HL-60/S4 treated with phorbol 12-myristate 13-acetate at 8.2 ng/mL for 4 days and 3 days (cell line): ENCODE measurements around the gene STAT4.

Source experiments
- in situ Hi-C: fragments of 300-500 bp; cut with MboI; formaldehyde crosslinking; loops from 2 replicates; pipeline ENCODE4 v1.15.0; 2022; ENCODE audit warnings: low sequenced_read_pairs

The STAT4 gene

DNA sequence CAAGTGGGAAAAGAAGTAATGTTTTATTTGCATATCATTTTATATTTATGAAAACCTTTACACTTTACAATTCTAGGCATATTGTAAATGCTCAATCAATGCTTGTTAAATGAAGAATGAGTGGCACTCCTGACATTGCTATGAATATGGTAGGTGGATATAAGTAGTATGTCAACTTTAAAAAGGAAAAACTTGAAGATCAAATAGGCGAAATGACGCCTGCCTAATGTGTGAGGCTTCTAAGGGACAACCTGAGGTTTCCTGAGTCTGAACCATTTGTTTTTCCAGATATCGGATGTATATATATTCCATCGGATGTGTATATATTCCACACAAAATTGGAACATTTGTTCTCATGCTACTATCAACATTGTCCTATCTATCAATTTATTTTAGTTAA, 1.4 kb downstream of the STAT4 start:
- in situ Hi-C loops: no loop called here

DNA sequence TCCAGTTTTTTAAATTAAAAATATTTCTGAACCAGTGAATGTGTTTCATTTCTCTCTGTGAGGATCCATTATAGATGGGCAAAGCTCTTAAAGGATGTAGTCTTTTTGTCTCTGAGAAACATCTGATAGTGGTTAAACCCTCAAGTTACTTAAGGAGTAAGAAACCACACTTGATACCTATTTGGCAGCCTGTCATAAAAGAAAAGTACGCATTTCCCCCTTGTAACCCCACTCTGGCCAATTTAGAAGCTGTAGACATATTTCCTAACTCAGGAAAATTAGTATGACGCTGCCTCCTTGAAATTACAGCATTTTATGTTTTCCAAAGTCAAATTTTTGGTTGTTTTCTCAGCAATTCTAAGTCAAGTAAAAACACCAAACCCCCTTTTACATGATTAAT, 2.0 kb downstream of the STAT4 start:
- in situ Hi-C loops: no loop called here

DNA sequence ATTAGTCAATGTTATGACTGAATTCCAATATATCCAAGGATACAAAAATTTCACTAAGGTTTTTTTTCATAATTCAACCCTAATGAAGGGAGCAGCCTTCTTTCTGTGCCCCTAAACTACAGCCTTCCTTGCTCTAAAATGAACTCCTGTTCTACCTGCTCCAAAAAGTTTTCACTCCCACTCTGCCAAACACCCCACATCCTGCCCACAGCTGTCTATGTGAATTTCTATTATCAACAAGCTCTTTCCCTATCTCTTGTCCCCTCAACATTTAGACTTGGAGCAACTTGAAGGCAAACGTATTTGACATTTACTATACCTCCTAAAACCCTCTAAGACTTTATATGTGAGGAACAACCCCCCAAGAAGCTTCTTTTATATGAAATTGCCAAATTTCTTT, 2.5 kb downstream of the STAT4 start:
- in situ Hi-C loops: no loop called here

DNA sequence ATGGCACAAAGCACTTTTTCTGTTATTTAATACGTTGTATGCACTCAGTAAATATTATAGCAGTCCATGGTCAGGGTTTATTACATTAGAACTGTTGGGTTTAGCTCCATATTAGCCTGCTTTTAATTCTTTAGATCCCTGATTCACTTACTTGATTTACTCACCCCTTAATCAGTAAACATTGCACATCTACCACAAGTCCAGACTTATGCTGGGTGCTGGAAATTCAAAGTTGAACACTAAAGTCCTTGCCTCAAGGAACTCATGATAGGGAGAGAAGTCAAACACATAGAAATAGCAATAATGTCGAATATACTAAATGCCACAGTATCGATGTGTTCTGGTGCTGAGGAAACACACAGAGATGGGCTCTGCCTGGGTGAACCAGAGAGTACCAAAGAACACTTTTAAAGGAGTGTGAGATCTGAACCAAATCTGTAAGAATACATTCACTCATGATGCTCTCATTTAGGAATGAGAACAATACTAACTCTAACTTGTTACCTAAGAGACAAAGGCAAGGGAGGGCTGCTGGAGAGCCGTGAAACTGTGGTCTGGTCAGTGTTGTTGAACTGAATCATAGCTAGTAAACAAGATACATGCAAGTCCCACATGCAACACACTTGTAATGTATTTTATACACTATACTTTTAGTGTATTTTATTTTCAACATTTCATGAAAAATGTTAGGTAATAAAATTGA, 4.9 kb downstream of the STAT4 start:
- in situ Hi-C loops: no loop called here

DNA sequence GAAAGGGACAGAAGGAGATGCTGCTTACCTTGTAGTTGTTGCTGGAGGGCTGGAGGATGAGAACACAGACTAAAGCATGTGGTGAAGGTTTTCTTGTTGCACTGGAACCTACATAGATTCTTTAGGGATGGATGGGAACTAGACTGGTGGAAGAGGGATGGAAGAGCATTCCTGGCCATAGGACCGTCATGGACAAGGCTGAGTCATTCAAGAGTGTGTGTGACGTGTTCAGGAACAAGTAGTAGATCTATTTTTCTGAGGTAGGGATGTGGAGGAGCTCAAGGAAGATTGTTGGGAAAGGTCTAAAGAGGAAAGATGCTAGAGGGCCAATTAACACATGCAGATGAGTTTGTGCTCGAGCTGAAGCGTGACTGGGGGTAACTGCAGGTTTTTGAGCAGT, 6.6 kb downstream of the STAT4 start:
- in situ Hi-C loops: no loop called here

DNA sequence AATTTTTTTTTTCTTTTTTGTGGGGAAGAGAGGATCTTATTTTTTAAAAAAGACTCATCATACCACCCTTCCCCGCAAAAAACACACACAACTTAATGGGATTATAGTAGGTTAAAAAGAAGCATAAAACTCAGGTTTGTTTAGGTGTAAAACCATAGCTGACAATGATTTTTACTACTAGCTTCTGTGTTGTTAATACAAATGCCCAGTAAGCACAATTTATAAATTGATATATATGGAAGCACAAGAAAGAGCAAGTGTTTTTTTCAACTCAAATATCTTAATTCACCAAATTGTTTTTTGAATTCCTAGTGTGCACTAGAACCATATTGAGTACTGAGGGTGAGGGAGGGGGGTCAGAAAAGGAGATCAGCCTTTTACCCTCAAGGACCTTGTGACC, 7.0 kb downstream of the STAT4 start:
- in situ Hi-C loops: no loop called here

DNA sequence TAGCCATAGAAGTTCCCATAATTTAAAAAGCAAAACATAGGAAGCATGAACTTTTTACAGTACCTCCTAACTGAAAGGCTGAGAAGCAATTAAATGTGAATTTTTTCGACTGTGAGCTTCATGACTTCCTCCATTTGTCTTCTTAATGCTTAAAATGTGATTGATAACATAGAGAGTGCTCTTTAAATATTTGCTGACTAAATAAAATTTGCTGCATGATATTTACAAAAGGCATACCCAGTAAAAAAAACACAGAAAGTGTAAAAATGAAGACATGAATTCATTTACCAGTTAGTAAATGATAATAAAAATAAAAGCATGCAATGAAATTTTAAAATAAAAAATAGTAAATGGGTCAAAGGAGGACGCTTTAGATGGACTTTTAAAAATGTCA, 21.9 kb downstream of the STAT4 start:
- in situ Hi-C loops: no loop called here

DNA sequence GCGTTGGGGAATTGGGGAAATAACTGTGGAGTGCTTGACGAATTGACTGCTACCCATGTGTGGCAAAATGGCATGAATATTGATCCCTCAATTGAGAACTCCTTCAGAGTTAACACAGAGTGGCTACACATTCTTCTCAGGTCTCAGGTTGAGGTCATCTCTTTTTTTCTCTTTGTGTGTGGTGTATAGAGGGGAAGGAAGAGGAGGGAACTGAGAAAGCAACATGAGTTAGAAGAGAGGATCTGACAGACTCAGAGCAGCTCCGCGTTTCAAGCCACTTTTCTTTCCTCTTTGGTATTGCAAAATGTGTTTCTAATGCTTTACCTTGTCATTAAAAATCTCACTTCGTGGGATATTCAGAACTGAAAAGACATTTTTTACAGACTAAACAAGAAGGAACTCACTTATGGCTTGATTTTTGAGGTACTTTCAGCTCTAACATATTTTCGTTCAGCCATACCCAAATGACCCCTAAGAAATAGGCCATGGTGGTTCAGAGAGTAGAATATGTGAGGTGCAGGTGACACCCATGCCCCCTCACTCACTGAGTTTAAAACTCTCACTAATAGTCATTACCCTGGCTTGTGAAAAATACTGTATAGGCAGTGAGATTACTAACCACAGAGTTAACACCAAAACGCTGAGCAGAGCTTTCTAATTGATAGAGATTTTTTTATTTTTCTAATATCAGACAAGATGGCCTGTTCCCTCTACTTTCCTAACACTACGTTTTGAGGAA, 22.5 kb downstream of the STAT4 start:
- in situ Hi-C loops: no loop called here

DNA sequence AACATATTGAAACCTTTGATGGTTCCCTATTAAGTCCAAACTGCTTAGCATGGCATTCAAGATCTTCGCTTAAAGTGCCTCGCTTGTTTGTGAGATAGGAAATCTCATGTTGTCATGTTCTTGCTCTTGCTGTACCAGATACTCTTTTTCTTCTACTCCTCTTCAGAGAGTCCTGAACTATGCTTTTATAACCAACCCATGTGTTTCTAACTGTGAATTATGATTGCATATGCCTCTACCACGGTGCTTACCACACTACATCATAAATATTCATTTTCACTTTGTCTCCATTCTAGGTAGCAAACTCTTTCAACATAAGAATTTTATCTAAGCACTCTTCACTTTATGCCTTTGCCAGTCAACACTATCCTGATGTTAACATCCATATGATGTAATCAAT, 23.6 kb downstream of the STAT4 start:
- in situ Hi-C loops: no loop called here

DNA sequence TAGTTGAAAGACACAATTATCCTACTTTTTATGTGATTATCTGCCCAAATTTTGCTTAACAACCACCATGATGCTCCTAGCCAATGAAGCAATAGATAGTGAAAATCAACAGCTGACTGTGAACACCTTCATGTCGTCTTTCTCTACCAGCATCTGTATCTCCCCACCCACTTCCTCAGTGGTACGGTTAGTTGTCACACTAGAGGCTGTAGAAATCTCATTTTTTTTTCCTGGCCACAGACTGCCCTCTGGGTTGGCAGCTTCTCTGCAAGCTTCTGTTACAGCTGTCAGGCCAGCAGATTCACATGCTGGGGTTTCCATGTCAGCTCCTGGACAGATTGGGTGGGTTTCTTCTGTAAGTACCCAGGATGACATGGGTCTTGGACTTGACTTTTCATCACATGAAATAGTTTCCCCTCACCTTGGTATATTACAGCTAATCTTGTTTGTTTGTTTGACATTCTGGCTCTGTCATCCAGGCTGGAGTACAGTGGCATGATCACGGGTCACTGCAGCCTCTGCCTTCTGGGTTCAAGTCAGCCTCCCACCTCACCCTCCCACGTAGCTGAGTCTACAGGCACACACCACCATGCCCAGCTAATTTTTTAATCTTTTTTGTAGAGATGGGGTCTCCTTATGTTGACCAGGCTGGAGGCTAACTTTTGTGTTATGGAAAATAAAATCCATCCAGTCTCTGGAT, 24.3 kb downstream of the STAT4 start:
- in situ Hi-C loops: no loop called here

DNA sequence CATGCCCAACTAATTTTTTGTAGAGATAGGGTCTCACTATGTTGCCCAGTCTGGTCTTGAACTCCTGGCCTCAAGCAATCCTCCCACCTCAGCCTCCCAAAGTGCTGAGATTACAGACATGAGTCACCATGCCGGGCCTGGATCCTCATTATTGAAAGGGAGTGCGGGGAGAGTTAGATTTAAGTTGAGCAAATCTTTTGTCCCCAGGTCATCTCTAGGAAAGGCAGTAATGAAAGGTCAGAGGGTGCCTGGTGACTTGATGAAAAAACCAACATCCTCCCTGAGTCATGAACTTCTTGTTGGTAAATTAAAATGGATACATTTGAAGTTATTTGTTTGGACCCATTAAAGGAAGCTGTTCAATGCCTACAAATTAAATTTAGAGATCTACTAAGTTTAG, 25.1 kb downstream of the STAT4 start:
- in situ Hi-C loops: no loop called here

DNA sequence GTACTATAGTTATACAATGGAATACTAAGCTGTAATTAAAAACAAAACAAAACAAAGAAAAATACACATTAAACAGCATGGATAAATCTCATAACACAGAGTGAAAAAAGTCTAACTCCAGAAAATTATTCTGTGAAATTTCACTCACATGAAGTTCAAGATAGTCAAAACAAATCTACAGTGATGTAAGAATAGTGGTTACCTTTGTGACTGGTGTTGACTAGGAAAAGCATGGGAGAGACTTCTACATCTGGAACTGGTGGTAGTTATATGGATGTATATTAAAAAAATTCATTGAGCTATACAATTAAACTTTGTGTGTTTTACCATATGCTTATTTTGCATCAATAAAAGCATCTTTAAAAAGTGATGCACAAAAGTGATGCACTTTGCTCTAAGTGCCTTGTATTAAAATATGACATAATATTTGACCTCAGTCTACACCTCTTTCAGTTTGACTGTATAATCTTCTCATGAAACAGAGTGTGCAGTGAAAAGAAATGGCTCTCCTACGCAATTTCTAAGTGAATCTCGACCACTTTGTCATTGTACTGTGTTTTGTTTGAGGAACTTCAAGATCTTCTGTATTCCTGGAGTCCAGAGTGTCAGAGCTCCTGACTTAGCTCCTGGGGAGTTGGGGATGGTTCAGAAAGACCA, 28.0 kb downstream of the STAT4 start:
- in situ Hi-C loops: no loop called here

DNA sequence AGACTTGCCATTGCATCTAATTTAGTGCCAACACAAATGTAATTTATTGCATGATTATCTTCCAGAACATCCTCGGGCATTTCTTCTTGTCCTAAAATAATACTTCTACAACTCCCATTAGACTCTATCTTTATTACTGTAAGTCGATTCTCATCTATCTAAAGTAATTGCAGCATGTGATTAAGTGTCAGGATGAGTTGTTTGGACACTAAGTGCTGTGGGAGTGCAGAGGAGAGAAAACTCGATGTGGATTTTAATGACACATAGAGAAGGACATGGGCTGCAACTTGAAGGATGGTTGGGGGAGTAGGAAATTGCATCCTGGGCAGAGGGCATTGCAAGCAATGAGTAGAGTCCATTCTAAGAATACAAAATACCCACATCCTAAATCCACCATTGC, 33.5 kb downstream of the STAT4 start:
- in situ Hi-C loops: no loop called here

DNA sequence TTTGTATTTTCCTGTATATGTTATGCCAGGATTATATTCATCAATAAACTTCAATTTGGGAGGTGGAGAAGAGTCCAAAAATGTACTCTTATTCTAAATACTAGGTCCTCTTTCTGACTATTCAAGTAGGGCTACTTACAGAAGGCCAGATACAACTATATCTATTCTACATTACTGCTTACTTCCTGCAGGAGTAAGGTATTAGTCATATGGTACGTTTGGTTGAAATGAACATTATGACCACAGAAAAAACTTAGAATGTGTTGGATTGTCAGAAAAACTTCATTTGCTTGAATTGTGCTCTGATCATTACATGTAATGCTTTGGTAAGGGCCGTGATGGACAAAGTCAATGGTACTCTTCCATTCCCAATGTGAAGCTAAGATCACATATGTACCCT, 35.0 kb downstream of the STAT4 start:
- in situ Hi-C loops: no loop called here

DNA sequence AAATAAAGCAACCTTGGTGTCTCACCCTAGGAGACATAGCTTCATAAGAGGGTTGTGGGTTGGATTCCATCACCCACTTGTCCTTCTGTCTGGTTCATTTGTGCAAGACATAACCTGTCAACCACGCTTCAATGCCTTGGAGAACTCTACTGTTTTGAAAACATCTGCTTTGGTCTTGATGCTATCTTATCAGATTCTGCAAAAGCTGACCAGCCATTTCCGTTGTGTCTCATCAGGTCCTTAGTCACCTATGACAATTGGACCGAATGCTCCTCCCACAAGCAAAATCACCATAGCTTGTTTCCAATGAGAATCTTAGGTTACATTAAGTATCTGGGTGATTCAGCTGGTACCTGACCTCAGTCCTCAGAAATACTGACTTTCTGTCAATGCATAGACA, 35.4 kb downstream of the STAT4 start:
- in situ Hi-C loops: no loop called here

DNA sequence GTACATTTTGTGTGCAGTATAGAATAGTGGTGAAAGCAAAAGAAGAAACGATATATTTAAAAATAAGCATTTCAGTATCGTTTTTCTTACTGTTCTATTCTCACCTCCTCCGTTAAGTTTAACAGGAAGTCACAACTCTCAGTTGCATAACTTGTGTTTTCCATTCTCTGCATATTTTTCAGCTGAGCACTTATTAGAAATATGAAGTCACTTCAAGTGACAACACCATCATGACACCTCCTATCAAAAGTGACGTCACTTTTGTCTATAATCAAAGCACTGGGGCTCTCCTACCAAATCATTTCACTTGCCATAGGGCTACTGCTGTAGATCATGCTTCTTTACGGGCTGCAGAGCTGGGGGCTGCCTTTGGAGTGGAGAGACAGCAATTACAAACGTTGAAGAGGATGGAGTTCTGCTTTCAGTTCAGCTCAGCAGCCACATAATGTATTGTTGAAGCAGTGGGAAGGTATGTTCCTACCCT, 36.3 kb downstream of the STAT4 start:
- in situ Hi-C loops: no loop called here

DNA sequence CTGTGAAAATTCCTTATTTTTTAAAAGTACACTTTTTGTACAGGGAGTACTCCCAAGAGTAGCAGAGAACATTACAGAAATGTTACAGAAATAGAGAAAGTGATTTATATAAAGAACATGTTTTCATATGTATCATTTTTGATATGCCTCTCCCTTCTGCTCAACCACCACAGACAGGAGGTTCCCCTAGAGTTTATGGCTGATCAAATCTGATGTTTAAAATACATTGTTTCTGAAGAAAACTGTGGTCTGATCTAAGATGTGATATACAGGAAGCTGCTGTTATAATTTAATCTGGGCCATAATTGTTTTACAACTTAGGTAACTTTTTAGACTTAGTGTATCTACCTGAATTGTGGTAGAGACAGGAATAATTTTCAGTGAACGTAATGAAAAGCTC, 37.0 kb downstream of the STAT4 start:
- in situ Hi-C loops: no loop called here

DNA sequence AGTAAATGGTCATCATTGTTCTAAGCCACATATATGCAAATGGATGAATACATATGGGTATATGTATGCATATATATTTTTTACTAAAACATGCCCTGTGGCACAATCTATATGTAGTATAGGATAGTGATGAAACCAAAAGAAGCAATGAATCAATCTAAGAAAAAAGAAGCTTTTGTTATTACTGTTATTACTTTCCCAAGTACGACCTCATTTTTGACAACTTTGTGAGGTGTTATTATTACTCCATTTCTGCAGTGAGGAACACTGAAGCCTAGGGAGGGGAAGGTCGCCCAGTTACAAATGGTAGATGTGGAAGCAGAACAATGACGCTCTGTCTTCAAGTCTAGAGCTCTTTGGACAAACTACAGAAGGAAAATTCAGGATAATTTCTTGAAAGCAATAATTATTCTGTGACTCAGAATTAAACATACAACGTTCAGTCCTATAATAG, 38.3 kb downstream of the STAT4 start:
- in situ Hi-C loops: no loop called here

DNA sequence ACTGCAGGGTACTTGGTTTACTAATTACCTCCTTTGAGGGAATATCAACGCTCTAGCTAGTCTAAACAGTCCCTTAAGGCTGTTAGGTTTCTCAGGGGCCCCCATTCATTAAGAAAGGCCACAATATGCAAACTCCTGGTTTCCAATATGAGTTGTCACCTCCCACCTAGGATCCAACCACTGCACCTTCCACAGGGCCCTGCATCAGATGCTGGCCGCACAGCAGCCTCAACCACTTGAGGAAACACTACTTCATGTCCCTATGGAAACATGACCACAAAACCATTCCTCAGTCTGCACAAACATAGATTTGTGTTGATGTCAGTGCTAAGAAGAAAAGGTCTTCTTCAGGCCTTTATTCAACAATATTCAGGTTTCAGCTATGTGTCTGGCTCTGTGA, 40.9 kb downstream of the STAT4 start:
- in situ Hi-C loops: no loop called here

DNA sequence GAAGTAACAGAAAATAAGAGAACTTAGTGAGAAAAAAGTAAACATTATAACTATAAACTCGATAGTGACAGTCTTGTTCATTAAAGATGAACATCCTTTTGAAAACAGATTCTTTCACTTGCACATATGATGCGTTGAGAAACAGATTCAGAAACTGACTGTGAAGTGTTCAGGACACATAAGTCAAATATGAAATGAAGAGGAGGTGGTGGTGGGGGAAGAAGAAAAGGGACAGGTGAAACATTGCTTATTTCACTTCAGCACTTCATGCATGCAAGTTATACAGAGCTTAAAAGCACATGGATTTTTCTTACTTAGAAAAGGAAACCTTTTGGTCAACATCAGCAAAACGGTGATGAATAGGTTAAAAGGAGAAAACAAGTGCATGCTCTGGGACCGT, 42.5 kb downstream of the STAT4 start:
- in situ Hi-C loops: no loop called here

DNA sequence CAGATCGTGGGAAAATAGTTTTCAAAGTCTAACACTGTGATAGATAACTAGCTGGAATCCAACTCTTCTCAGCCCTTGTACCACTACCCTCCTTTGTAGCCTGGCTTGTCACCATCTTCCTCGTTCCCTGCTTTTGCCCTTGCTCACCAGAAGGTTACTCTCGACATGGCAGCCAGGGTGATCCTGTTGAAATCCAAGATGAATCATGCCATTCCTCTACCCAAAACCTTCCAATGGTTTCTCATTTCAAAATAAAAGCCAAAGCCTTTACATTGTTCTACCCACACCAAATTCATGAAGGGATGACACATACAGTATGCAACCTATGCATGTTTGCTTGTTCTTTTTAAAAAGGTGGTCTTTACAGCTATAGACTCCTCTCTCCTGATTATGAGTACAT, 45.7 kb downstream of the STAT4 start:
- in situ Hi-C loops: no loop called here
